MM.1S (cell line): ENCODE results near the gene MISP3.

ENCODE experiments used
- CTCF ChIP-seq: fragments of 300-600 bp; sonication (generic); IDR thresholded peaks from 2 replicates; pipeline ENCODE4 v1.5.1; 2016; ENCODE audit warnings: antibody characterized with exemption, low read length, mixed read lengths
- EZH2 ChIP-seq: fragments of 300-600 bp; sonication (generic); optimal IDR thresholded peaks from 2 replicates; pipeline ENCODE3; 2017; ENCODE audit warnings: low read depth, mild to moderate bottlenecking, antibody characterized with exemption, low read length, mixed read lengths
- EZH2phosphoT487 ChIP-seq: fragments of 300-600 bp; sonication (generic); IDR thresholded peaks from 2 replicates; pipeline ENCODE4 v1.6.1; 2018; ENCODE audit warnings: antibody characterized with exemption, low read length

GRCh38 chr19:14072535-14073260, at the start of gene MISP3:
- TF ChIP-seq EZH2 (no peak), CTCF (no peak), EZH2phosphoT487 (no peak)
